SK-N-SH (cell line): ENCODE measurements around the gene MGAT1. TPM values are rescaled to one million over a fixed set of nuclear protein-coding genes. Genes with fewer than 3 reads are reported as not detected.

Experiments used
- CTCF ChIA-PET: fragments of 300-600, 350-600 bp; formaldehyde crosslinking; extraction: SDS; loops from one replicate; lab custom pipeline; 2021; lab: Yijun Ruan, JAX
- POLR2A ChIA-PET: fragments of 350-600 bp; sonication (Branson Sonifier 250); formaldehyde crosslinking; extraction: SDS; loops from one replicate; lab custom pipeline; 2020; ENCODE audit warnings: antibody characterized with exemption, inconsistent platforms; lab: Yijun Ruan, JAX
- DNase-seq: peaks from one replicate; pipeline ENCODE4 v3.0.0; 2012
- H2AFZ ChIP-seq: fragments of 200-600 bp; sonication (generic); 2 replicates; pipeline ENCODE4 v1.8.1; 2016; ENCODE audit warnings: antibody characterized with exemption, mild to moderate bottlenecking, low read depth
- H3F3A ChIP-seq: fragments of 200-600 bp; sonication (generic); replicated peaks from 2 replicates; pipeline ENCODE3; 2016; ENCODE audit warnings: antibody characterized with exemption, mild to moderate bottlenecking; ENCODE audit not compliant: insufficient read depth
- H3K27ac ChIP-seq, 2 experiments: fragments of 200-500 bp in 1 of 2; fragments of 200-600 bp in 1 of 2; sonication (Bioruptor generic) in 1 of 2; sonication (generic), shearing (Covaris generic) in 1 of 2; 2 replicates each; pipeline versions ENCODE4 v1.5.1 to v1.6.1; 2014 to 2016; ENCODE audit warnings: low read depth in 2 of 2, inconsistent platforms in 1 of 2, low read length in 1 of 2, mild to moderate bottlenecking in 1 of 2, mixed read lengths in 1 of 2
- H3K27me3 ChIP-seq: fragments of 200-600 bp; sonication (generic), shearing (Covaris generic); 2 replicates; pipeline ENCODE4 v1.6.1; 2016; ENCODE audit warnings: mixed run types; ENCODE audit not compliant: insufficient read depth
- H3K36me3 ChIP-seq, 2 experiments: fragments of 200-500 bp in 1 of 2; fragments of 200-600 bp in 1 of 2; sonication (Bioruptor generic) in 1 of 2; sonication (generic) in 1 of 2; replicated peaks in 1 of 2; 2 replicates each; pipeline versions ENCODE3 to v1.5.1; 2014 to 2016; ENCODE audit warnings: low read length in 1 of 2, mild to moderate bottlenecking in 1 of 2; ENCODE audit not compliant: insufficient read depth in 2 of 2, control insufficient read depth in 1 of 2
- H3K4me1 ChIP-seq, 2 experiments: fragments of 200-500 bp in 1 of 2; fragments of 200-600 bp in 1 of 2; sonication (Bioruptor generic) in 1 of 2; sonication (generic), shearing (Covaris generic) in 1 of 2; 2 replicates each; pipeline versions ENCODE4 v1.5.1 to v1.6.1; 2014 to 2016; ENCODE audit warnings: low read depth in 1 of 2, low read length in 1 of 2, mixed run types in 1 of 2; ENCODE audit not compliant: insufficient read depth in 2 of 2, control insufficient read depth in 1 of 2
- H3K4me2 ChIP-seq: fragments of 200-600 bp; sonication (generic), shearing (Covaris generic); 2 replicates; pipeline ENCODE4 v1.6.1; 2017; ENCODE audit warnings: mixed run types
- H3K4me3 ChIP-seq, 2 experiments: fragments of 200-500 bp in 1 of 2; fragments of 200-600 bp in 1 of 2; sonication (Bioruptor generic) in 1 of 2; sonication (generic), shearing (Covaris generic) in 1 of 2; 2 replicates each; pipeline versions ENCODE4 v1.5.1 to v1.8.1; 2014 to 2016; ENCODE audit warnings: low read depth in 2 of 2, inconsistent platforms in 1 of 2, low read length in 1 of 2, mild to moderate bottlenecking in 1 of 2, mixed read lengths in 1 of 2, moderate library complexity in 1 of 2
- H3K79me2 ChIP-seq: fragments of 200-600 bp; sonication (generic); 2 replicates; pipeline ENCODE4 v1.8.1; 2017; ENCODE audit warnings: mild to moderate bottlenecking; ENCODE audit not compliant: insufficient read depth
- H3K9ac ChIP-seq: fragments of 200-600 bp; sonication (generic); 2 replicates; pipeline ENCODE4 v1.6.1; 2017; ENCODE audit warnings: mixed run types
- H3K9me2 ChIP-seq: fragments of 200-600 bp; sonication (generic); 2 replicates; pipeline ENCODE4 v1.6.1; 2017; ENCODE audit warnings: mixed run types
- H3K9me3 ChIP-seq: fragments of 200-600 bp; sonication (generic); 2 replicates; pipeline ENCODE4 v1.6.1; 2017; ENCODE audit warnings: mixed run types, mild to moderate bottlenecking, moderate library complexity
- H4K20me1 ChIP-seq: fragments of 200-600 bp; sonication (generic); 2 replicates; pipeline ENCODE4 v1.6.1; 2017; ENCODE audit warnings: mild to moderate bottlenecking, mixed run types; ENCODE audit not compliant: insufficient read depth
- ELF1 ChIP-seq: IDR thresholded peaks from 2 replicates; pipeline ENCODE4 v1.4.0; 2012
- EP300 ChIP-seq, 2 experiments: IDR thresholded peaks; 2 replicates each; pipeline versions ENCODE4 v1.4.0 to v1.6.1; 2012; ENCODE audit warnings: borderline replicate concordance in 1 of 2, low read depth in 1 of 2, low read length in 1 of 2
- FOXJ3 ChIP-seq: sonication (generic); formaldehyde crosslinking; IDR thresholded peaks from 2 replicates; pipeline ENCODE4 v1.5.1; 2020; ENCODE audit warnings: mild to moderate bottlenecking, missing genetic modification reagents
- FOXM1 ChIP-seq: IDR thresholded peaks from 2 replicates; pipeline ENCODE4 v1.4.0; 2012; ENCODE audit warnings: low read depth, mild to moderate bottlenecking
- IRF3 ChIP-seq: fragments of 150-350 bp; IDR thresholded peaks from 2 replicates; pipeline ENCODE4 v1.6.1; 2016; ENCODE audit warnings: mild to moderate bottlenecking, low read depth, low read length
- MEF2A ChIP-seq: IDR thresholded peaks from 2 replicates; pipeline ENCODE4 v1.4.0; 2012; ENCODE audit warnings: low read depth, borderline replicate concordance
- MXI1 ChIP-seq: IDR thresholded peaks from 2 replicates; pipeline ENCODE4 v1.6.1; 2012; ENCODE audit warnings: mild to moderate bottlenecking, low read depth, low read length, improper control_type of control experiment
- NFIC ChIP-seq: IDR thresholded peaks from 2 replicates; pipeline ENCODE4 v1.4.0; 2012; ENCODE audit warnings: borderline replicate concordance
- PBX3 ChIP-seq: IDR thresholded peaks from 2 replicates; pipeline ENCODE4; 2012
- POLR2AphosphoS5 ChIP-seq: IDR thresholded peaks from 2 replicates; pipeline ENCODE4 v1.6.1; 2012; ENCODE audit warnings: low read depth, low read length
- RCOR1 ChIP-seq: fragments of 150-350 bp; IDR thresholded peaks from 2 replicates; pipeline ENCODE4 v1.6.1; 2017; ENCODE audit warnings: antibody characterized with exemption, low read length
- RFX5 ChIP-seq: IDR thresholded peaks from 2 replicates; pipeline ENCODE4 v1.6.1; 2012; ENCODE audit warnings: mild to moderate bottlenecking, improper control_type of control experiment, low read length
- TAF1 ChIP-seq: IDR thresholded peaks from 2 replicates; pipeline ENCODE4 v1.6.1; 2012; ENCODE audit warnings: low read depth, mild to moderate bottlenecking, low read length, moderate library complexity, borderline replicate concordance
- TCF12 ChIP-seq: IDR thresholded peaks from 2 replicates; pipeline ENCODE4 v1.4.0; 2012
- TEAD4 ChIP-seq: IDR thresholded peaks from 2 replicates; pipeline ENCODE4 v1.4.0; 2012; ENCODE audit warnings: mild to moderate bottlenecking, borderline replicate concordance; ENCODE audit not compliant: insufficient read depth
- WGBS: methylation state at CpG from one replicate; pipeline ENCODE4 v1.1.6; 2017; ENCODE audit warnings: low lambda C conversion rate; 5-methylcytosine and 5-hydroxymethylcytosine counted together
- polyA plus RNA-seq, 3 experiments: library from polyadenylated mRNA; depleted of rRNA; stranded (reverse); fragments of >200 nt; gene quantifications; 2 replicates each; pipeline ENCODE4 v1.2.3, GENCODE V29; 2012
- TF ChIP-seq, protein P1 (sequence below): IDR thresholded peaks from 2 replicates; pipeline ENCODE4 v1.4.0; 2012; ENCODE audit warnings: low read depth
- TF ChIP-seq, protein P2 (sequence below): IDR thresholded peaks from 2 replicates; pipeline ENCODE4 v1.6.1; 2012; ENCODE audit warnings: mild to moderate bottlenecking, low read depth, low read length, moderate library complexity
- TF ChIP-seq, protein P3 (sequence below): IDR thresholded peaks from 2 replicates; pipeline ENCODE4 v1.4.0; 2012; ENCODE audit warnings: low read depth, borderline replicate concordance
- TF ChIP-seq, protein P4 (sequence below): IDR thresholded peaks from 2 replicates; pipeline ENCODE4 v1.4.0; 2012; ENCODE audit warnings: low read depth, borderline replicate concordance

MGAT1 gene
- polyA plus RNA-seq, 1 of the 3 experiments (the other 2 are of a cell fraction), result 47.3 TPM

DNA sequence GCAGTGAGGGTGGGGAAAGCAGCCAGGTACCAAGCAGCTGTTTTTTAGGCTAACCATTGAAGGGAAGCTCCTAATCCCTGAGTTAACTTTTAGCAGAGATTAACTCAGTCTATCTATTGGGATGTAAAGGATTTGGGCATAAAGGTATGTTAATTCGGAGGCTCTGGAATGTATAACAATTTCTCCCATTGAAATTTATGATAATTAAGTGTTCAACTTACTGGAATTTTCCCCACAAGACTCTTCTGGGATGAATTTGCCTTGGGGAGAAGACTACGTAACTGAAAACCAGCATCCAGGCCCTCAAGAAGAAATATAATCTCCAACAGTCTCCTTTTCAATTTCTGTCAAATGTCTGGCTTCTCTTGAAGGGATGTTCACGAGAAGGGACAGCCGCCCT lies 34.9 kb upstream of the MGAT1 start:
- H3F3A ChIP-seq, result no peaks in the 10 kb centered on the region
- H3K4me1 ChIP-seq, result peaks cover 0 to 4% of the 10 kb centered on the region in 2 experiments; a peak in 1 of 4 replicates
- H3K79me2 ChIP-seq, result peaks cover 8% of the 10 kb centered on the region; the same call in 1 of the 2 replicates
- no peak overlapping the region for H2AFZ ChIP-seq
- POLR2A ChIA-PET, result no interaction called here
- no peaks in the 10 kb centered on the region for H3K9me3 ChIP-seq
- H3K4me2 ChIP-seq, result no peak overlapping the region
- no peak overlapping the region for H3K4me3 ChIP-seq
- peaks cover 6 to 21% of the 10 kb centered on the region in 2 experiments for H3K36me3 ChIP-seq
- WGBS, result 95% methylated on average over 4 of the region's 4 CpGs
- no peak for DNase-seq
- no peak overlapping the region for H3K9ac ChIP-seq
- CTCF ChIA-PET, result interaction anchor here (0.7 kb wide), 1 partner anchor 23 kb away, joined by 3 read pairs; no protein-coding TSS in a partner anchor
- H3K27ac ChIP-seq, result no peak overlapping the region
- H4K20me1 ChIP-seq, result no peaks in the 10 kb centered on the region
- H3K9me2 ChIP-seq, result no peaks in the 10 kb centered on the region
- no peaks in the 10 kb centered on the region for H3K27me3 ChIP-seq
- TF ChIP-seq RFX5, result no peak

- Histone ChIP-seq H3K4me2 (peak overlapping the region; percentile 94; the same call in 1 of the 2 replicates), H3K36me3 (peaks cover 15 to 22% of the 10 kb centered on the region in 2 experiments), H2AFZ (peak overlapping the region; percentile 17; the same call in 1 of the 2 replicates), H3K79me2 (peaks cover 12% of the 10 kb centered on the region; the same call in 1 of the 2 replicates), H3K9me3 (no peaks in the 10 kb centered on the region; the same call in 1 of the 2 replicates), H3K4me1 (peaks cover 0 to 18% of the 10 kb centered on the region in 2 experiments; a peak in 1 of 4 replicates), H3K9ac (no peak overlapping the region), H3K27ac (no peak overlapping the region), H3K4me3 (peak overlapping the region in 1 of 2 experiments; percentile 87; a peak in 2 of 4 replicates), H3K27me3 (no peaks in the 10 kb centered on the region), H4K20me1 (no peaks in the 10 kb centered on the region), H3F3A (no peaks in the 10 kb centered on the region), H3K9me2 (no peaks in the 10 kb centered on the region)
- WGBS, result 95% methylated on average over 2 of the region's 2 CpGs
- ChIA-PET POLR2A (interaction anchor here (1.5 kb wide), 1 partner anchor 9 kb away, joined by 4 read pairs; no protein-coding TSS in a partner anchor), CTCF (interaction anchor here (1.4 kb wide), 1 partner anchor 29 kb away, joined by 4 read pairs; the partner anchor contains the start of gene ZFP62)
- no peak for DNase-seq
- TF ChIP-seq, protein P1, sequence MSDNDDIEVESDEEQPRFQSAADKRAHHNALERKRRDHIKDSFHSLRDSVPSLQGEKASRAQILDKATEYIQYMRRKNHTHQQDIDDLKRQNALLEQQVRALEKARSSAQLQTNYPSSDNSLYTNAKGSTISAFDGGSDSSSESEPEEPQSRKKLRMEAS, result no peak
- TF ChIP-seq IRF3 (no peak), TEAD4 (no peak), NFIC (no peak), MXI1 (no peak), FOXM1 (no peak), RCOR1 (no peak), FOXJ3 (CRISPR knock-in tag) (no peak), PBX3 (no peak), TAF1 (no peak), RFX5 (no peak), ELF1 (no peak), EP300 (IDR thresholded peaks at IDR 0.05; ENCODE audit: borderline replicate concordance in 1 of 2, low read depth in 1 of 2, low read length in 1 of 2) (no peak), MEF2A (no peak), POLR2AphosphoS5 (no peak), TCF12 (no peak)
- TF ChIP-seq, protein P2, sequence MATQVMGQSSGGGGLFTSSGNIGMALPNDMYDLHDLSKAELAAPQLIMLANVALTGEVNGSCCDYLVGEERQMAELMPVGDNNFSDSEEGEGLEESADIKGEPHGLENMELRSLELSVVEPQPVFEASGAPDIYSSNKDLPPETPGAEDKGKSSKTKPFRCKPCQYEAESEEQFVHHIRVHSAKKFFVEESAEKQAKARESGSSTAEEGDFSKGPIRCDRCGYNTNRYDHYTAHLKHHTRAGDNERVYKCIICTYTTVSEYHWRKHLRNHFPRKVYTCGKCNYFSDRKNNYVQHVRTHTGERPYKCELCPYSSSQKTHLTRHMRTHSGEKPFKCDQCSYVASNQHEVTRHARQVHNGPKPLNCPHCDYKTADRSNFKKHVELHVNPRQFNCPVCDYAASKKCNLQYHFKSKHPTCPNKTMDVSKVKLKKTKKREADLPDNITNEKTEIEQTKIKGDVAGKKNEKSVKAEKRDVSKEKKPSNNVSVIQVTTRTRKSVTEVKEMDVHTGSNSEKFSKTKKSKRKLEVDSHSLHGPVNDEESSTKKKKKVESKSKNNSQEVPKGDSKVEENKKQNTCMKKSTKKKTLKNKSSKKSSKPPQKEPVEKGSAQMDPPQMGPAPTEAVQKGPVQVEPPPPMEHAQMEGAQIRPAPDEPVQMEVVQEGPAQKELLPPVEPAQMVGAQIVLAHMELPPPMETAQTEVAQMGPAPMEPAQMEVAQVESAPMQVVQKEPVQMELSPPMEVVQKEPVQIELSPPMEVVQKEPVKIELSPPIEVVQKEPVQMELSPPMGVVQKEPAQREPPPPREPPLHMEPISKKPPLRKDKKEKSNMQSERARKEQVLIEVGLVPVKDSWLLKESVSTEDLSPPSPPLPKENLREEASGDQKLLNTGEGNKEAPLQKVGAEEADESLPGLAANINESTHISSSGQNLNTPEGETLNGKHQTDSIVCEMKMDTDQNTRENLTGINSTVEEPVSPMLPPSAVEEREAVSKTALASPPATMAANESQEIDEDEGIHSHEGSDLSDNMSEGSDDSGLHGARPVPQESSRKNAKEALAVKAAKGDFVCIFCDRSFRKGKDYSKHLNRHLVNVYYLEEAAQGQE, result no peak
- TF ChIP-seq, protein P3, sequence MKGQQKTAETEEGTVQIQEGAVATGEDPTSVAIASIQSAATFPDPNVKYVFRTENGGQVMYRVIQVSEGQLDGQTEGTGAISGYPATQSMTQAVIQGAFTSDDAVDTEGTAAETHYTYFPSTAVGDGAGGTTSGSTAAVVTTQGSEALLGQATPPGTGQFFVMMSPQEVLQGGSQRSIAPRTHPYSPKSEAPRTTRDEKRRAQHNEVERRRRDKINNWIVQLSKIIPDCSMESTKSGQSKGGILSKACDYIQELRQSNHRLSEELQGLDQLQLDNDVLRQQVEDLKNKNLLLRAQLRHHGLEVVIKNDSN, result no peak
- TF ChIP-seq, protein P4, sequence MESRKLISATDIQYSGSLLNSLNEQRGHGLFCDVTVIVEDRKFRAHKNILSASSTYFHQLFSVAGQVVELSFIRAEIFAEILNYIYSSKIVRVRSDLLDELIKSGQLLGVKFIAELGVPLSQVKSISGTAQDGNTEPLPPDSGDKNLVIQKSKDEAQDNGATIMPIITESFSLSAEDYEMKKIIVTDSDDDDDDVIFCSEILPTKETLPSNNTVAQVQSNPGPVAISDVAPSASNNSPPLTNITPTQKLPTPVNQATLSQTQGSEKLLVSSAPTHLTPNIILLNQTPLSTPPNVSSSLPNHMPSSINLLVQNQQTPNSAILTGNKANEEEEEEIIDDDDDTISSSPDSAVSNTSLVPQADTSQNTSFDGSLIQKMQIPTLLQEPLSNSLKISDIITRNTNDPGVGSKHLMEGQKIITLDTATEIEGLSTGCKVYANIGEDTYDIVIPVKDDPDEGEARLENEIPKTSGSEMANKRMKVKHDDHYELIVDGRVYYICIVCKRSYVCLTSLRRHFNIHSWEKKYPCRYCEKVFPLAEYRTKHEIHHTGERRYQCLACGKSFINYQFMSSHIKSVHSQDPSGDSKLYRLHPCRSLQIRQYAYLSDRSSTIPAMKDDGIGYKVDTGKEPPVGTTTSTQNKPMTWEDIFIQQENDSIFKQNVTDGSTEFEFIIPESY, result no peak
These were observed 30.0 kb upstream of the MGAT1 start for GRCh38 chr5:180832638-180833068.
